Neuronal stem cell (in vitro differentiated cells): Measurements from ENCODE around the gene NEURL1B.

ENCODE experiments used
- DNase-seq: peaks from one replicate; pipeline ENCODE4 v3.0.0-alpha.2; 2013; ENCODE audit warnings: low spot score
- H2AFZ ChIP-seq: one replicate; pipeline ENCODE4 v1.6.1; 2013; ENCODE audit warnings: mild to moderate bottlenecking, low read length, inconsistent platforms
- H2AK5ac ChIP-seq: 2 replicates; pipeline ENCODE4 v1.6.1; 2013; ENCODE audit warnings: low read depth, mild to moderate bottlenecking, inconsistent platforms, low read length, moderate library complexity, mixed read lengths
- H2BK120ac ChIP-seq: 2 replicates; pipeline ENCODE4 v1.6.1; 2013; ENCODE audit warnings: low read depth, mild to moderate bottlenecking, inconsistent platforms, low read length, moderate library complexity, mixed read lengths
- H2BK12ac ChIP-seq: one replicate; pipeline ENCODE4 v1.6.1; 2013; ENCODE audit warnings: low read length, inconsistent platforms
- H2BK15ac ChIP-seq: 2 replicates; pipeline ENCODE4 v1.6.1; 2013; ENCODE audit warnings: mild to moderate bottlenecking, low read length, inconsistent platforms, mixed read lengths
- H2BK5ac ChIP-seq: one replicate; pipeline ENCODE4 v1.6.1; 2013; ENCODE audit warnings: inconsistent platforms, mild to moderate bottlenecking, low read length, moderate library complexity
- H3K14ac ChIP-seq: one replicate; pipeline ENCODE4 v1.6.1; 2013; ENCODE audit warnings: low read length, inconsistent platforms
- H3K18ac ChIP-seq: 2 replicates; pipeline ENCODE4 v1.6.1; 2013; ENCODE audit warnings: low read length, inconsistent platforms
- H3K23ac ChIP-seq: 2 replicates; pipeline ENCODE4 v1.6.1; 2013; ENCODE audit warnings: low read depth, mild to moderate bottlenecking, mixed read lengths, low read length, inconsistent platforms; ENCODE audit not compliant: poor library complexity
- H3K27ac ChIP-seq: replicated peaks from 3 replicates; pipeline ENCODE4 v1.5.1; 2013; ENCODE audit warnings: low read length, inconsistent platforms
- H3K27me3 ChIP-seq, 3 experiments: 2 replicates each; pipeline ENCODE4 v1.6.1; 2013; ENCODE audit warnings: low read length in 3 of 3, mild to moderate bottlenecking in 2 of 3, inconsistent platforms in 1 of 3, low read depth in 1 of 3, mixed read lengths in 1 of 3, moderate library complexity in 1 of 3; ENCODE audit not compliant: control insufficient read depth in 3 of 3, insufficient read depth in 3 of 3
- H3K36me3 ChIP-seq, 2 donors: replicated peaks in 1 of 2; 2 replicates each; pipeline ENCODE4 v1.6.1; 2013; ENCODE audit warnings: low read length in 2 of 2; ENCODE audit not compliant: control insufficient read depth in 2 of 2, insufficient read depth in 2 of 2
- H3K4ac ChIP-seq: 2 replicates; pipeline ENCODE4 v1.6.1; 2013; ENCODE audit warnings: inconsistent platforms, mild to moderate bottlenecking, low read length, moderate library complexity
- H3K4me1 ChIP-seq, 2 donors: 1 replicate in 1 of 2; 2 replicates in 1 of 2; pipeline ENCODE4 v1.6.1; 2013; ENCODE audit warnings: low read length in 2 of 2, low read depth in 1 of 2; ENCODE audit not compliant: control insufficient read depth in 2 of 2, insufficient read depth in 1 of 2
- H3K4me2 ChIP-seq: one replicate; pipeline ENCODE4 v1.6.1; 2013; ENCODE audit warnings: mild to moderate bottlenecking, low read length, inconsistent platforms; ENCODE audit not compliant: insufficient read depth, poor library complexity, severe bottlenecking
- H3K4me3 ChIP-seq, 2 donors: 2 replicates each; pipeline ENCODE4 v1.5.1; 2013; ENCODE audit warnings: low read length in 2 of 2, mild to moderate bottlenecking in 2 of 2, inconsistent platforms in 1 of 2, moderate library complexity in 1 of 2
- H3K79me1 ChIP-seq: one replicate; pipeline ENCODE4 v1.6.1; 2013; ENCODE audit warnings: low read depth, mild to moderate bottlenecking, inconsistent platforms, low read length, moderate library complexity
- H3K9ac ChIP-seq: one replicate; pipeline ENCODE4 v1.6.1; 2013; ENCODE audit warnings: mild to moderate bottlenecking, low read depth, low read length, inconsistent platforms; ENCODE audit not compliant: poor library complexity
- H3K9me3 ChIP-seq, 2 donors: replicated peaks in 1 of 2; 2 replicates each; pipeline versions ENCODE3 to v1.6.1; 2013; ENCODE audit warnings: low read length in 2 of 2, mild to moderate bottlenecking in 2 of 2, inconsistent platforms in 1 of 2, low read depth in 1 of 2, mixed read lengths in 1 of 2, moderate library complexity in 1 of 2; ENCODE audit not compliant: control insufficient read depth in 2 of 2, insufficient read depth in 1 of 2
- H4K8ac ChIP-seq: one replicate; pipeline ENCODE4 v1.6.1; 2013; ENCODE audit warnings: low read depth, mild to moderate bottlenecking, inconsistent platforms, low read length, moderate library complexity
- H4K91ac ChIP-seq: one replicate; pipeline ENCODE4 v1.6.1; 2013; ENCODE audit warnings: low read length, low read depth, mild to moderate bottlenecking, inconsistent platforms; ENCODE audit not compliant: poor library complexity
- WGBS, 2 donors: extraction: QIAGEN DNeasy Blood & Tissue Kit; methylation state at CpG; one replicate each; pipeline ENCODE4 v1.1.7; 2013; ENCODE audit warnings: missing lambda C conversion rate in 2 of 2, mixed read lengths in 1 of 2; ENCODE audit not compliant: insufficient read length in 2 of 2, insufficient replicate concordance in 1 of 2; ENCODE audit errors: extremely low coverage in 2 of 2; 5-methylcytosine and 5-hydroxymethylcytosine counted together

The NEURL1B gene

GRCh38 chr5:172622091-172623046 is 18.7 kb upstream of the NEURL1B start:
- peaks cover 0 to 28% (median 0%) of the 10 kb centered on the region in 3 experiments for H3K27me3 ChIP-seq
- H2BK12ac ChIP-seq: no peak overlapping the region
- no peak overlapping the region for H2BK120ac ChIP-seq
- H2BK5ac ChIP-seq: no peak overlapping the region
- no peak overlapping the region for H3K14ac ChIP-seq
- no peak overlapping the region for H4K8ac ChIP-seq
- H3K4me1 ChIP-seq: peaks cover 9 to 17% of the 10 kb centered on the region in 2 donors
- no peaks in the 10 kb centered on the region for H3K9me3 ChIP-seq
- H3K4me2 ChIP-seq: no peak overlapping the region
- H3K4me3 ChIP-seq: no peak overlapping the region
- no peak overlapping the region for H2AFZ ChIP-seq
- H3K23ac ChIP-seq: no peak overlapping the region
- no peak overlapping the region for H2BK15ac ChIP-seq
- no CpG with 5 or more reads among the region's 22 CpGs for WGBS, 2 donors
- DNase-seq: no peak
- no peak overlapping the region for H3K9ac ChIP-seq
- H3K4ac ChIP-seq: no peak overlapping the region
- H3K18ac ChIP-seq: no peak overlapping the region
- no peaks in the 10 kb centered on the region for H3K79me1 ChIP-seq
- H3K27ac ChIP-seq: no peak overlapping the region
- no peaks in the 10 kb centered on the region for H3K36me3 ChIP-seq
- no peak overlapping the region for H4K91ac ChIP-seq
- no peak overlapping the region for H2AK5ac ChIP-seq

GRCh38 chr5:172623313-172623980 is 17.6 kb upstream of the NEURL1B start:
- no peak for DNase-seq
- Histone ChIP-seq H3K27ac (no peak overlapping the region), H3K27me3 (peaks cover 0 to 23% (median 0%) of the 10 kb centered on the region in 3 experiments), H4K8ac (no peak overlapping the region), H3K9ac (no peak overlapping the region), H2BK15ac (no peak overlapping the region), H3K79me1 (no peaks in the 10 kb centered on the region), H3K36me3 (no peaks in the 10 kb centered on the region), H3K4ac (no peak overlapping the region), H4K91ac (no peak overlapping the region), H2BK12ac (no peak overlapping the region), H3K4me1 (peaks cover 9 to 19% of the 10 kb centered on the region in 2 donors), H3K18ac (no peak overlapping the region), H3K4me3 (no peak overlapping the region), H3K4me2 (no peak overlapping the region), H2AFZ (no peak overlapping the region), H3K14ac (no peak overlapping the region), H3K23ac (no peak overlapping the region), H2BK5ac (no peak overlapping the region), H3K9me3 (no peaks in the 10 kb centered on the region), H2AK5ac (no peak overlapping the region), H2BK120ac (no peak overlapping the region)
- WGBS, 2 donors: no CpG with 5 or more reads among the region's 9 CpGs

GRCh38 chr5:172624083-172624995 is 16.7 kb upstream of the NEURL1B start:
- H2AFZ ChIP-seq: no peak overlapping the region
- no peaks in the 10 kb centered on the region for H3K36me3 ChIP-seq
- no peak overlapping the region for H3K4ac ChIP-seq
- H3K79me1 ChIP-seq: no peaks in the 10 kb centered on the region
- no peak overlapping the region for H3K4me3 ChIP-seq
- H3K4me1 ChIP-seq: peaks cover 9 to 19% of the 10 kb centered on the region in 2 donors
- no CpG with 5 or more reads among the region's 17 CpGs for WGBS, 2 donors
- H3K27ac ChIP-seq: no peak overlapping the region
- peaks cover 0 to 17% (median 0%) of the 10 kb centered on the region in 3 experiments for H3K27me3 ChIP-seq
- peak overlapping the region; percentile 42 for H2BK15ac ChIP-seq
- no peak overlapping the region for H3K4me2 ChIP-seq
- H2BK12ac ChIP-seq: no peak overlapping the region
- peak overlapping the region; percentile 3 for H2AK5ac ChIP-seq
- no peak overlapping the region for H4K91ac ChIP-seq
- H3K23ac ChIP-seq: no peak overlapping the region
- no peak overlapping the region for H2BK120ac ChIP-seq
- no peak for DNase-seq
- H3K9ac ChIP-seq: no peak overlapping the region
- no peak overlapping the region for H4K8ac ChIP-seq
- H3K14ac ChIP-seq: no peak overlapping the region
- H2BK5ac ChIP-seq: no peak overlapping the region
- H3K18ac ChIP-seq: no peak overlapping the region
- H3K9me3 ChIP-seq: no peaks in the 10 kb centered on the region
